SU-DHL-6 (cell line): ENCODE results near the gene SIGLEC12.

ENCODE experiments used
- H2AFZ ChIP-seq: fragments of 200-600 bp; sonication (generic); 2 replicates; pipeline ENCODE4 v1.6.1; 2014; ENCODE audit warnings: low read depth, mild to moderate bottlenecking, moderate library complexity, mixed read lengths, antibody characterized with exemption, low read length; ENCODE audit not compliant: severe bottlenecking
- H3F3A ChIP-seq: fragments of 200-600 bp; shearing (Covaris generic); 2 replicates; pipeline ENCODE4 v1.6.0; 2016; ENCODE audit warnings: antibody characterized with exemption, mild to moderate bottlenecking; ENCODE audit not compliant: insufficient read depth
- H3K27ac ChIP-seq: fragments of 200-600 bp; sonication (generic); 2 replicates; pipeline ENCODE4 v1.5.1; 2016; ENCODE audit warnings: low read depth, mild to moderate bottlenecking, low read length, moderate library complexity, mixed read lengths
- H3K27me3 ChIP-seq: fragments of 200-600 bp; sonication (generic), shearing (Covaris generic); 2 replicates; pipeline ENCODE4 v1.6.0; 2014; ENCODE audit warnings: mild to moderate bottlenecking, low read length
- H3K36me3 ChIP-seq: fragments of 200-600 bp; sonication (generic); 2 replicates; pipeline ENCODE4 v1.6.1; 2014; ENCODE audit warnings: mild to moderate bottlenecking, low read length, mixed read lengths
- H3K4me2 ChIP-seq: fragments of 300-600, 200-600 bp; shearing (Covaris generic), sonication (generic); 2 replicates; pipeline ENCODE4 v1.6.0; 2014; ENCODE audit warnings: low read length, low read depth, mild to moderate bottlenecking; ENCODE audit not compliant: poor library complexity, severe bottlenecking
- H3K4me3 ChIP-seq: fragments of 200-600 bp; sonication (generic); 2 replicates; pipeline ENCODE4 v1.5.1; 2014; ENCODE audit warnings: antibody characterized with exemption, low read length, mild to moderate bottlenecking, mixed read lengths; ENCODE audit not compliant: insufficient read depth, poor library complexity, severe bottlenecking
- H3K79me2 ChIP-seq: fragments of 200-600 bp; sonication (generic); 2 replicates; pipeline ENCODE4 v1.6.1; 2014; ENCODE audit warnings: mild to moderate bottlenecking, low read length, moderate library complexity; ENCODE audit not compliant: insufficient read depth
- H3K9ac ChIP-seq: fragments of 200-600 bp; sonication (generic); 2 replicates; pipeline ENCODE4 v1.7.0; 2014; ENCODE audit warnings: mild to moderate bottlenecking, low read length
- H3K9me2 ChIP-seq: fragments of 200-600 bp; sonication (generic); replicated peaks from 2 replicates; pipeline ENCODE4 v1.6.1; 2014; ENCODE audit warnings: low read length; ENCODE audit not compliant: insufficient read depth
- H3K9me3 ChIP-seq: fragments of 200-600 bp; sonication (generic); 2 replicates; pipeline ENCODE4 v1.6.1; 2014; ENCODE audit warnings: low read length, mixed read lengths; ENCODE audit not compliant: insufficient read depth
- H4K20me1 ChIP-seq: fragments of 200-600 bp; sonication (generic); 2 replicates; pipeline ENCODE4 v1.6.1; 2014; ENCODE audit warnings: low read depth, mild to moderate bottlenecking, antibody characterized with exemption, low read length, moderate library complexity, mixed read lengths
- EZH2phosphoT487 ChIP-seq: fragments of 200-600 bp; sonication (generic), shearing (Covaris generic); conservative IDR thresholded peaks from 2 replicates; pipeline ENCODE4 v1.6.1; 2018; ENCODE audit warnings: mild to moderate bottlenecking, antibody characterized with exemption, low read length, moderate library complexity, mixed read lengths
- TF ChIP-seq, protein P1 (sequence below): fragments of 200-600 bp; sonication (generic); IDR thresholded peaks from one replicate; pipeline ENCODE4 v1.5.1; 2017; ENCODE audit warnings: antibody characterized with exemption, mild to moderate bottlenecking, low read length, moderate library complexity; ENCODE audit not compliant: insufficient read depth, poor library complexity, severe bottlenecking

SIGLEC12 gene

DNA sequence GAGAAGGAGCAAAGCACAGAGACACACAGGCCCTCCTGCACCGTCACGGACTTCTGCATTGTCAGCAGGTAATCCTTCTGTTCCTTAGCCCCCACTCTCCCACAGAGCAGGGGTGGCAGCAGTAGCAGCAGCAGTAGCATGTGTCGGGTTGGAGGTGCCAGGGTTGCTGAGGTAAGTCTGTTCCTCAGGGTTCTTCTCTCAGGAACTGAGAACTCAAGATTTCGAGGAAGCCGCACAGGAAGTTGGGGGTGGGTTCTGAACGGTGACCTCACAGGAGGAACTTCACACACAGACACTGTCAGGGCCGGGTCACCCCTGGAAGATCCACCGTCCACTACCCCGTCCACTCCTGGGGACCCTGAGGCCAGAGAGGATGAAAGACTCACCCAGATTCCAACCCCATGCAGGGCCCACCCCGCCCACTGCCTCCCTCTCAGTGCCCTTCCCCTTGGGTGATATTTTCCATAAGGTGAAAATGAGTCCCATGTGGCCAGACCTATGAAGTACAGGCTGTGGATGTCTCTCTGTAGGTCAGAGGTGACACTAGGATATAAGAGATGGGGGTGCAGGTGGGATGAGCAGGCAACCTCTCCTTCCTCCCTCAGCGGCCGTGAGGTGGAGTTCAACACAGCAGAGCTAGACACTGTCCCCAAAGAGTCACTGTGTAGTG, at the start of gene SIGLEC12:
Gene SIGLEC12, minus strand, starts transcription at position 207 of the 670 bp plus-strand sequence. Its CDS starts 67 bp downstream, at position 140.
- H3K79me2 ChIP-seq = no peaks in the 10 kb centered on the region
- H4K20me1 ChIP-seq = no peaks in the 10 kb centered on the region
- no peak within 1 kb of the TSS for H2AFZ ChIP-seq
- no peaks in the 10 kb centered on the region for H3F3A ChIP-seq
- H3K4me3 ChIP-seq = no peak within 1 kb of the TSS
- no peaks in the 10 kb centered on the region for H3K27me3 ChIP-seq
- H3K4me2 ChIP-seq = no peak within 1 kb of the TSS
- TF ChIP-seq EZH2phosphoT487 = no peak
- TF ChIP-seq, protein P1, sequence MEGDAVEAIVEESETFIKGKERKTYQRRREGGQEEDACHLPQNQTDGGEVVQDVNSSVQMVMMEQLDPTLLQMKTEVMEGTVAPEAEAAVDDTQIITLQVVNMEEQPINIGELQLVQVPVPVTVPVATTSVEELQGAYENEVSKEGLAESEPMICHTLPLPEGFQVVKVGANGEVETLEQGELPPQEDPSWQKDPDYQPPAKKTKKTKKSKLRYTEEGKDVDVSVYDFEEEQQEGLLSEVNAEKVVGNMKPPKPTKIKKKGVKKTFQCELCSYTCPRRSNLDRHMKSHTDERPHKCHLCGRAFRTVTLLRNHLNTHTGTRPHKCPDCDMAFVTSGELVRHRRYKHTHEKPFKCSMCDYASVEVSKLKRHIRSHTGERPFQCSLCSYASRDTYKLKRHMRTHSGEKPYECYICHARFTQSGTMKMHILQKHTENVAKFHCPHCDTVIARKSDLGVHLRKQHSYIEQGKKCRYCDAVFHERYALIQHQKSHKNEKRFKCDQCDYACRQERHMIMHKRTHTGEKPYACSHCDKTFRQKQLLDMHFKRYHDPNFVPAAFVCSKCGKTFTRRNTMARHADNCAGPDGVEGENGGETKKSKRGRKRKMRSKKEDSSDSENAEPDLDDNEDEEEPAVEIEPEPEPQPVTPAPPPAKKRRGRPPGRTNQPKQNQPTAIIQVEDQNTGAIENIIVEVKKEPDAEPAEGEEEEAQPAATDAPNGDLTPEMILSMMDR = no peak
- no peaks in the 10 kb centered on the region for H3K9me2 ChIP-seq
- H3K36me3 ChIP-seq = no peaks in the 10 kb centered on the region
- H3K9ac ChIP-seq = no peak within 1 kb of the TSS
- no peaks in the 10 kb centered on the region for H3K9me3 ChIP-seq
- H3K27ac ChIP-seq = no peak within 1 kb of the TSS

DNA sequence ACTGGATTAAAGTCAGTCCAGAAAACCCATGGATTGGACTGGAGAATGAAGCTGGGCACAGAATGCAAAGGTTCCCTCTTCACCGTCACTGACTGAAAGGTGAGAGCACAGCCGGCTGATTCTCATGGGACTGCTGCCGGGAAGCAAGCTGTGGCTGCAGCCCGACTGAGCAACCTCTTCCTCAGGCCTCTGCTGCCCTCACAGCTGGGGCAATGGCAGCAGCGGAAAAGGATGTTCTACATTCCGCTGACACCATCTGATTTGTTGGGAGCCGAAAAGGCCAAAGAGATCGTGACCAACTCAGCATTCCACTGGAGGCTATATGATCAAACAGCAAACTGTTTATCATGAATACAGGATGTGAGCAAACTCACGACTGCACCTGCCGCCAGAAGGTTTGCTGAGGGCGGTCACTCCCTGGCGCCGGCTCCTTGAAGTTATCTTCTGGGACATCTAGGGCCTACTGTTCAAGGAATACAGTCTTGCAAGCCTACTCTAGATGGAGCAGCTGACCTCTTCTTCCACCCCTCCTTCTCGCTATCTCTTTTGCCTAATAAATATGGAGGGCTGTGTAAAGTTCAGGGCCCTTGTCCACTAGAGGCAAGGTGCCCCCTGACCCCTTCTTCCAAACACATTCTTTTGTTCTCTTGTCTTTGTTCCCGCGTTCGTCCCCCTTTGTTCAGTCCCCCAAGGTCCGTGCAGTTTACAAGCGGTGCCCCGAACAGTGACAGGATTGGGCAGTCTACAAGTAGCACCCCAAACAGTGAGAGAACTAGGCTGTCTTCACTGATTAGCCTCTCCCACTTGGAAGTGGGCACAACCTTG, 49.5 kb upstream of the SIGLEC12 start:
- H3K4me3 ChIP-seq = no peak overlapping the region
- no peaks in the 10 kb centered on the region for H3K9me3 ChIP-seq
- no peaks in the 10 kb centered on the region for H3K36me3 ChIP-seq
- TF ChIP-seq EZH2phosphoT487 = no peak
- TF ChIP-seq, protein P1 = no peak
- H3F3A ChIP-seq = no peaks in the 10 kb centered on the region
- H3K9ac ChIP-seq = no peak overlapping the region
- H3K79me2 ChIP-seq = no peaks in the 10 kb centered on the region
- H3K27me3 ChIP-seq = no peaks in the 10 kb centered on the region
- no peak overlapping the region for H3K27ac ChIP-seq
- H3K4me2 ChIP-seq = no peak overlapping the region
- no peaks in the 10 kb centered on the region for H3K9me2 ChIP-seq
- H2AFZ ChIP-seq = no peak overlapping the region
- H4K20me1 ChIP-seq = no peaks in the 10 kb centered on the region

DNA sequence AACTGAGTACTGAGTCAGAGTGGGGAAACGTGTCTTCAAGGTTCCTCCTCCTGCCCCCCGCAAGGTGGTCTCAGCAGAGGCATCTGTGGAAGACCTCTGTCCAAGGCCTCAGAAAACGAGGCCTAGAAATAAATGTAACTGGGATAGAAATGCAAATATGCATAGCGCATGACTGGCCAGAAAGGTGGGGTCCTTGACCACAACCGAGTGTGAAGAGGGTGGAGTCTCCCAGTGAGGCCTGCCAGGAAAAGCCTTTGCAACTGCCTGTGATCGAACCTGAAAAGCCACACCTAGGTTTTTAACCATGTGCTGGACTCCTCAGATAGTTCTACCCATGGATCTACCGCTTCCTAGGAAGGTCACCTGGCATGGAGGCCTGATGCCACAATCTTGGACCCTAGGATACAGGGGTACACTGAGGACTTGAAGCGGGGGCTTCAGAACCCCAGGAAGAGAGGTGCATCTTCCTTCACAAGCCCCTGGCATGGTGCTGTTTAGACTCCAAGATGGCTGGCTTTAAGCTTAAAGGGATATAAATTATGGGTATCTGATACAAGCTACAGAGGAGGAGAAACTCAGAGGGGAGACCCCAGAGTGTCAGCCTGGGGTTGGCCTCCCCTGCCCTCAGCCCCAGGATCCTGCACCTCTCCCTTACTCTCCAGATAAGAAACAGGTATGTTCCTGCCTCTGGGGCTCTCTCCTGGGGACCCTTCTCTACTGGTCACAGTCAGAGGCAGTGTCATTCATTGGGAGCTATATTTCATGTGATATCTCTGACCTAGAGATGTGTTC, 48.1 kb upstream of the SIGLEC12 start:
- Histone ChIP-seq H3K9me3 (no peaks in the 10 kb centered on the region), H3K79me2 (no peaks in the 10 kb centered on the region), H3K27ac (no peak overlapping the region), H3K4me2 (no peak overlapping the region), H3K4me3 (no peak overlapping the region), H3K9me2 (no peaks in the 10 kb centered on the region), H3F3A (no peaks in the 10 kb centered on the region), H4K20me1 (no peaks in the 10 kb centered on the region), H2AFZ (no peak overlapping the region), H3K27me3 (no peaks in the 10 kb centered on the region), H3K9ac (no peak overlapping the region), H3K36me3 (no peaks in the 10 kb centered on the region)
- TF ChIP-seq, protein P1 = no peak
- no peak for TF ChIP-seq EZH2phosphoT487
